Left renal cortex interstitium (tissue), 4 donors: ENCODE measurements around the gene RAB35. TPM values are rescaled to one million over a fixed set of nuclear protein-coding genes. Genes with fewer than 3 reads are reported as not detected.
"Not testable (repeated sequence)": the region's sequence is repeated elsewhere in the genome, so short reads cannot be mapped to it uniquely, and the experiment has no call there.

Experiments
- DNase-seq, 4 donors: peaks; one replicate each; pipeline ENCODE4 v3.0.0-alpha.2; 2013; ENCODE audit warnings: low read depth in 4 of 4, low spot score in 2 of 4, missing footprints in 1 of 4
- polyA plus RNA-seq, 4 donors: library from polyadenylated mRNA; unstranded; fragments of 120-200 nt; gene quantifications; one replicate each; pipeline ENCODE4 v1.2.1, GENCODE V29; 2013; ENCODE audit not compliant: insufficient read length in 4 of 4

The RAB35 gene
- polyA plus RNA-seq, 4 donors, result 33.6 to 47.7 (median 41.7) TPM

DNA sequence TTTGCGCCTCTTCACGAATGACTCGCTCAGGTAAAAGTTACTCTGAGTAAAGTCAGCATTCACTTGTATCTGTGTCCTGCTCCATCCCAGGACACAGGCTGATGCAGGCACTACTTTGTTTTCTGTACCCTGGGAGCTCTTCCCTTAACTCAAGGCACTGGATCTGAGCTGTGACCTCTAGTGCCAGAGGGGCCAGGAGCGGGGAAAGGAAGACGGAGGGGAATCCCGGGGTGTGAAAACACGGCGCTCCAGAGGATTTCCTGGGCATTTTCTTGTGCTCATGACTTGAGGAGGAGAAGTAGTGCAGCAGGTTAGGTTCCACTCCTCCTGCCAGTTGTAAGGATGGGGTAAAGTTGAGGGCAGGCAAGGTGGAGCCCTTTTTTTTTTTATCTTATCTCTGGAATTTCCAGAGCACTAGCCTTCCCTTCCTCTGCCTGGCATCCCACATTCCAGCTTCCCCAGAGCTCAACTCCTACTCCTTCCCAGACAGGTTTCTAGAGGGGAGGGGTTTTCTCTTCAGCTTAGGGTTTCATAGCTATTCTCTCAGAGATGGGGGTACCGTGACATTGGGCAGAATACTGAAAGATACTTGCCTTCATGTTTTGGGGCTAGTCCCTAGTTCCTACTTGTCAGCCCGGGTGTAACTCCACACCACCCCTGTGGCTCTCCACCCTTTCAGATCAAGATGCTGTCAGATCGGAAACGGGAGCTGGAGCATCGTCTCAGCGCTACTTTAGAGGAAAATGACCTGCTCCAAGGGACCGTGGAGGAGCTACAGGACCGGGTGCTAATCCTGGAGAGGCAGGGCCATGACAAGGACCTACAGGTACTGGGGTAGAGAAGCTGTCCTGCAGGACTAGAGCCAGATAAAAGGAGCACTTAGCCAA, 52.3 kb downstream of the RAB35 start:
- no peak for DNase-seq

DNA sequence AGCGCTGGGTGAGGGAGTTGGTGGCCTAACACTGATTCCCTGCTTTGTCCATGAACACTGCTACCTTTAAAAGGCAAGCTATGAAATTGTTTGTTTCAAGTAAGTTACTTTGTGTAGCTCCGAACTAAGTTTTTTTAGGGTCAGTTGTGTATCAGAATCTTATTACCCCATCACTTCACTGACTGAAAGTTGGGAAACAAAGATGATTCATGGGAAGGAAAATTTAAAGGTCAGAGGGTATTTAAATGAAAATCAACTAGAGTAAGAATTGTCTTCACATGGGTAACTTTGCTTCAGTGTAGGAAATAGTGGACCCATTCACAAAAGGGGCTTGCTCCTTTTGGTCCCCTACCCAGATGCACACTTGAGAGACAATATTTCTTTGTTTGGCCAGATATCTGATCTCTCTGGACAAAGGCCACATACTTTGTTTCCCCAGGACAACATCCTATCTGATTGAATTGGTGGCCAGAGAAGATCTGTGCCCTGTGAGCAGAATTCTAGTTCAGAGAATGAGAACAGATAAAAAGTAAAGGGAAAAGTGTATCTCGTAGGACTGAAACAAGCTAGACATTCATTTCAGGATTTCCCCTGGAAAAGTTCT, 53.5 kb downstream of the RAB35 start:
- DNase-seq, result no peak

DNA sequence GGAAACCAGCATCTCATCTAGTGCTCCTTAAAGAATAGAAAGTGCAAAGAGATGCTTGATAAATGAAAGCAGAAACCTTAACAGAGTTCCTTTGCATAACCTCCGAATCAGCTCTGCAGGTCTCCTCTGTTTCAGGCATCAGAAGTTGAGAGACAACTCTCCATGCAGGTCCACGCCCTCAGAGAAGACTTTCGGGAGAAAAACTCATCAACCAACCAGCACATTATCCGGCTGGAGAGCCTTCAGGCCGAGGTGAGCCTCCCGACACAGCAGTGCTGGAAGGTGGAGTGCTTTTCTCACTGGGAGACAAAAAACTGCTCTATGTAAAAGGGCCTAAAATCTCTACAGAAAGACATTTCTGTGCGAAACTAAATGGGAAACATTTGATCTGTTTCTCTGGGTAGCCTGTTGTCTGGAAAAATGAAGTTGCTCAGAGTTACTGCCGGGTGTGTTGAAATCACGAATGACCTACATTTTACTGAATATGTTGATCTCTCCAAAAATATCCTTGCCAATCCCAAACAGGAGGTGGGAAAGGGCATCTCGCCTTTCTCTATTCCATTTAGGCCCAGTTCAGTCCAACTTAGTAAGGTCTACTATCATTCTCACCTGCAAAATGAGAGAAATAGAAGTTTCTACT, 54.9 kb downstream of the RAB35 start:
- no peak for DNase-seq

- DNase-seq, result no peak
Observed at GRCh38 chr12:120060717-120061116, 55.8 kb downstream of the RAB35 start.

- DNase-seq, result no peak
Observed at GRCh38 chr12:120060196-120060595, 56.4 kb downstream of the RAB35 start.

- DNase-seq, result no peak
Observed at GRCh38 chr12:120056739-120057138, 59.8 kb downstream of the RAB35 start.

GRCh38 chr12:120055231-120056000, 61.1 kb downstream of the RAB35 start:
- DNase-seq, result no peak

GRCh38 chr12:120054293-120054692, 62.3 kb downstream of the RAB35 start:
- DNase-seq, result no peak

DNA sequence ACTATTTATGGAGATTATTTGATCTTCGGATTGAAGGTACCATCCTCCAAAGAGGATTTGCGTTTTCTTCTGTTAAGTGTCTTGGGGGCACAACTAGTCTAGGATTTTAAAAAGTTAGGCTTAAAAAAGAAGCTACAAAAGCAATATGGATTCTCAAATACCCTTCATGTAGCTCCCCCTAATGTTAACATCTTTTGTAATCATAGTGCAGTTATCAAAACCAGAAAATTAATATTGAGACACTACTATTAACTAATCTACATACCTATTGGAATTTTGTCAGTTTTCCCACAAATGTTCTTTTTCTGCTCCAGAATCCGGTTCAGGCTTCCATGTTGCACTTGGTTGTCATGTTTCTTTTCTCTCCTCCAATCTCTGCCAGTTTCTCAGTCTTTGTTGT, 65.0 kb downstream of the RAB35 start:
- DNase-seq, result no peak

- no peak for DNase-seq
Observed at GRCh38 chr12:120049426-120049825, 67.1 kb downstream of the RAB35 start.

DNA sequence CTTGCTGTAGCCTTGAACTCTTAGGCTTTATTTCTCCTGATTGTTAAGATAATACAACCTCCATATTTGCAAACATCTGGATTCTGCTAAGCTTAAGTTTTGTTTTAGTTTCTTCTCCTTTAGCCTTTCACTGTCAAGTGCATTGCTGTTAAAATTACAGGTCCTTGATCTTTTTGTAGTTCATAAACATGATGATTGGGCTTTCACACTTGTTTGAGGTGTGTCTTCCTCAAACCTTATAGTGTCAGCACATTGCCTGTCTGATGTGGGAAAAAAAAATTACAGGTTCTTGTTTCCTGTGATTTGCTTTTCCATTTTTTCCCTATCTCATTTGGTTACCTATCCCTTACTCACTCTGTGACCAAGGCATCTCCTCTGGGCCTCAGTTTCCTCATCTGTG, 68.3 kb downstream of the RAB35 start:
- no peak for DNase-seq

GRCh38 chr12:120047072-120047471, 69.5 kb downstream of the RAB35 start:
- DNase-seq, result no peak

DNA sequence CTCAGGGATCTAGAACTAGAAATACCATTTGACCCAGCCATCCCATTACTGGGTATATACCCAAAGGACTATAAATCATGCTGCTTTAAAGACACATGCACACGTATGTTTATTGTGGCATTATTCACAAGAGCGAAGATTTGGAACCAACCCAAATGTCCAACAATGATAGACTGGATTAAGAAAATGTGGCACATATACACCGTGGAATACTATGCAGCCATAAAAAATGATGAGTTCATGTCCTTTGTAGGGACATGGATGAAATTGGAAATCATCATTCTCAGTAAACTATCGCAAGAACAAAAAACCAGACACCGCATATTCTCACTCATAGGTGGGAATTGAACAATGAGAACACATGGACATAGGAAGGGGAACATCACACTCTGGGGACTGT, 71.2 kb downstream of the RAB35 start:
- not testable (repeated sequence) for DNase-seq

Other genes with a start within 250 kb of the RAB35 start
- gene CIT, start 239.4 kb downstream of the RAB35 start, polyA plus RNA-seq, result 10 to 100 TPM; 16.1 to 21.9 (median 19.4) TPM
- gene BICDL1, start 127.5 kb downstream of the RAB35 start, polyA plus RNA-seq, result 10 to 100 TPM; 34.5 to 42.7 (median 39.7) TPM
- 10 to 100 TPM; 45.9 to 68.8 (median 54.6) TPM for gene GCN1, start 78.0 kb upstream of the RAB35 start, polyA plus RNA-seq
- gene RPLP0, start 84.4 kb upstream of the RAB35 start, polyA plus RNA-seq, result 1,000 to 10,000 TPM; 2,524 to 3,028 (median 2,862) TPM
- 10 to 100 TPM; 59.9 to 86.7 (median 69.9) TPM for gene PXN, start 149.0 kb upstream of the RAB35 start, polyA plus RNA-seq
- gene RNU4-2, start 175.2 kb upstream of the RAB35 start, polyA plus RNA-seq, result 1 to 10 TPM in 1 of 4 donors, under 1 TPM in 1, not detected in 2; 0.92 to 2.6 TPM
- not detected for gene RNU4-1, start 176.5 kb upstream of the RAB35 start, polyA plus RNA-seq
- 1 to 10 TPM; 3.0 to 4.6 (median 4.4) TPM for gene SIRT4, start 185.6 kb upstream of the RAB35 start, polyA plus RNA-seq
- under 1 TPM in 3 of 4 donors, not detected in 1; 0.43 to 0.75 (median 0.65) TPM for gene PLA2G1B, start 211.0 kb upstream of the RAB35 start, polyA plus RNA-seq